ENCODE data around the gene SPOCK3.
"Not testable (repeated sequence)": the region's sequence is repeated elsewhere in the genome, so short reads cannot be mapped to it uniquely, and the experiment has no call there.

SPOCK3 gene

GRCh38 chr4:167234316-167234881 is at the start of gene SPOCK3:
Gene SPOCK3, minus strand, starts transcription at chr4:167234494.
- DNase-seq (ENCODE audit: low read depth) = no peak

DNA sequence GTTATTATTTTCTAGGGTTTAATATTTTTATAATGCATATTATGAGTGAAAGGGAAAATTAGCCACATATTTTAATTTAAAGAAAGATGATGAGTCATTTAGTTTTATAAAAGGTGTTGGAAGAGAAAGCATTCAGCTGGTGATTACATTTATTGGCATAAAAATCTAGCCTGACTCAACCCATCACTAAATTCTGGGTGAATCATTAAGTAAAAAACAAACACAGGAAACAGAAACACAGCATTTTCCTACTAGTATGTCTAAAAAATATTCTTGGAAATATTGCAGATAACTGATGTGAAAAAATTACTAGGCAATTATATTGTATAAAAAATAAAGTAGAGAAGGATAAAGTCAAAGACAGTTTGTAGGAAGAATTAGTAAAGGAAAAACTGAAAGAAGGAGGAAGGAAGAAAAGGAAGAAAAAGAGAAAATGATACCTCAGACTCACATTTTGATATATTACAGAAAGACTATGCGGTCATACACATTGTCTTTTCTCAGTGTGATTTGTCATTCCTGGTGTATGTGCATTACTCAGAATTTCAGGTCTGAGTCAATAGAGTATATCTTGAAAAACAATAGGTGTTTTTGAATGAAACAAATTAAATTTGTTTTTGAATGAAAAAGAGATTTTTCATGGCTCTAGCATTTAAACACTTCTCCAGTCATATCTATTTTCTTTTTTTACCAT is 48.0 kb upstream of the SPOCK3 start:
- no peak for DNase-seq (ENCODE audit: low read depth)

DNA sequence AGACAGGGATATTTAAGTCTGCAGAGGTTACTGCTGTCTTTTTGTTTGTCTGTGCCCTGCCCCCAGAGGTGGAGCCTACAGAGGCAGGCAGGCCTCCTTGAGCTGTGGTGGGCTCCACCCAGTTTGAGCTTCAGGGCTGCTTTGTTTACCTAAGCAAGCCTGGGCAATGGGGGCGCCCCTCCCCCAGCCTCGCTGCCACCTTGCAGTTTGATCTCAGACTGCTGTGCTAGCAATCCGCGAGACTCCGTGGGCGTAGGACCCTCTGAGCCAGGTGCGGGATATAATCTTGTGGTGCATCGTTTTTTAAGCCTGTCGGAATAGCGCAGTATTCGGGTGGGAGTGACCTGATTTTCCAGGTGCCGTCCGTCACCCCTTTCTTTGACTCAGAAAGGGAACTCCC is 47.3 kb upstream of the SPOCK3 start:
- DNase-seq (ENCODE audit: low read depth) = not testable (repeated sequence)

- no peak for DNase-seq (ENCODE audit: low read depth)
Observed at GRCh38 chr4:167274351-167274750, 40.1 kb upstream of the SPOCK3 start.

DNA sequence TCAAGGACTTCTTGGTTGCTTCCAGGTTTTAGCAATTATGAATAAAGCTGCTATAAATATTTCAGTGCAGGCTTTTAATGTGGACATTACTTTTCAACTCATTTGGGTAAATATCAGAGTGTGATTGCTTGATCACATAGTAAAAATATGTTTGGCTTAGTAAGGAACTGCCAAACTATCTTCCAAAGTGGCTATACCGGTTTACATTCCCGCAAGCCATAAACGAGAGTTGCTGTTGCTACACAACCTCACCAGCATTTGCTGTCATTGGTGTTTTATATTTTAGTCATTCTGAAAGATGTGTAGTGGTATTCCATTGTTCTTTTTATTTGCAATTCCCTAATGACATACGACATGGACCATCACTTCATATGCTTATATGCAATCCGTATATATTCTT is 30.9 kb upstream of the SPOCK3 start:
- no peak for DNase-seq (ENCODE audit: low read depth)

- DNase-seq (ENCODE audit: low read depth) = no peak
Observed at GRCh38 chr4:167248271-167248670, 14.0 kb upstream of the SPOCK3 start.

DNA sequence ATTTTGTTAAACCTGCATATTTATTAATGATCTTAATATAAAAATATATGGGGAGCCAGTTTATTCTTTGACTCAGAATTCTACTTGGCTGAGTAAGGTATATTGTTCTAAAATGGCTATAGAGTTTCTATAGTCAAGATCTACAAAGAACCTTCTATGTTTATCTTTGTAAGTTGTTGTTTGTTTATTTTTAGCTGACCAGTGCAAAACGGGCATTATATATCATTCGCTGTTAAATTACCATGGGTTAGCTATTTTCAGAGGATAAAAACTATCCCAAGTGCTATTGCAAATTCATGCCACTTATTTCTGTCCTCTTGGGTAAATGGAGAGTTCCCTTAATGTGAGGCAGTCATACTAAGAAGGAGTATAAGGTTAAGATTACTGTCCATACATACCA is 5.3 kb upstream of the SPOCK3 start:
- DNase-seq (ENCODE audit: low read depth) = no peak

GRCh38 chr4:167238226-167238625 is 3.9 kb upstream of the SPOCK3 start:
- DNase-seq (ENCODE audit: low read depth) = no peak

DNA sequence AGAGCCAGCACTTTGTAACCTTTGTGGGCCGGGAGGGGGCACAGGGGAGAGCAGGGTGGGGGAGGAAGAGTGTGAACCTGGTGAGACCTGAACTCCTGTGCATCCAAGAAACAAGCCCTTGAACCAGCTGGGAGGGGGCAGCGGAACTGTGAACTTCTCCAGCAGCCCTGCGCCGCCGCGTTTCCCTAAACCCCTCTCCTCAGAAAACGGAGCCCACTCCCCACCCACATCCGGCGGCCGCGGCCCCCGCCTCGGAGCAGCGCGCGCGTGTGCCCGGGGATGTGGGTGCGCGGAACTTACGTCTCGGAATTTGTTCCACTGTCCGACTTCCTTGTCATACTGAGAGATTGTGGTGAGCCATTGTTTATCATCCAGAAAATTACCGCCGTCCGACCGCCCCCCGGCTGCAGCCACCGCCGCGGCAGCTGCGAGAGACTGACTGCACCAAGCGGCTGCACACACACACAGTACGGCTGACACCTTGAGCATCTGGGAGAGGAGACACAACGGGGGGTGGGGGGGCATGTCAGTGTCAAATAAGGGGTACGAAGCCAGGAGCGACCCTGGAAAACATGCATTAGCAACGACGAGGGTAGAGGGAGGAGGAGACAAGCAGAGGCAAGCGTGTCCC is 494 bp downstream of the SPOCK3 start:
- DNase-seq (ENCODE audit: low read depth) = no peak

DNA sequence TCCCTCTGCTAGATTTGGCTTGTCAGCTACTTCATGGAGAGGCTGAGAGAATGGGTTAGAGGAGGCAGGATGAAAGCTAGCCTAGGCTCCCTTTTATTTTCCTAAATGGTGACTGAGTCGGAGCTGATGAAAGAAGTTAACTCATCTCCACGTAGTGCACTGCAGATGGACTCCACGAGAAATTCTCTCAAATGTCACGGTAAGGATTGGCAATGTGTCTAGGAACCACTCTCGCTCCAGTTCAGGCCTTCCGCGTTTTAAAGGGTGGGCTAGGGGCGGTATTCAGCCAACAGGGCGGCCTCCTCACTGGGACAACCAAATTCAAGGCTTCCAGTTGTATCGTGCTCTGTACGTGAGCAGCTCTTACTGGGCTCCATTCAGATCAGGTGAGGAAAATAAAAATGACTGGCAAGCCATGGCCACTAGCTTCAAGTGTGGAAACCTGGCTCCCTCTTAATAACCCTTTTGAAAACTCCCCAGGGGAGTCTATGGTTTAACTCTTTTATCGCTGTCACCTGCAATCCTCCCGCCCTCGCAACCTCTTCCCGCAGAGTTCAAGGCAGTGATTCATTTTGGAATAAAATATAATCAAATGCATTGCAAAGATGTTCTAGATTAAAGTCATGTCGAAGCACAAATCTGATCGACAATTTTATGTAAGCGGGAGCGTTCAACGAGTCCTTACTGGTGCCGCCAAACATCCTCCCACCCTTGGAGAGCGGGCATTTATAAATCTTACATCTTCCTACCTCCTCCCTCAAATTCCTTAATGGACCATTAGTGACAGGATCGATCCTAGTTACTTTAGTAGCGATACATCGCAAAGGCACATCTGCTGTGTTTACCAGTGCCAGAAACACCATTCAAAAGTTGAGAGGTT is 1.2 kb downstream of the SPOCK3 start:
- DNase-seq (ENCODE audit: low read depth) = no peak

- DNase-seq (ENCODE audit: low read depth) = no peak
Observed at GRCh38 chr4:167230744-167231143, 3.5 kb downstream of the SPOCK3 start.

- no peak for DNase-seq (ENCODE audit: low read depth)
Observed at GRCh38 chr4:167222099-167222498, 12.2 kb downstream of the SPOCK3 start.

GRCh38 chr4:167221084-167221483 is 13.2 kb downstream of the SPOCK3 start:
- no peak for DNase-seq (ENCODE audit: low read depth)

GRCh38 chr4:167218022-167218608 is 16.2 kb downstream of the SPOCK3 start:
- DNase-seq (ENCODE audit: low read depth) = no peak

DNA sequence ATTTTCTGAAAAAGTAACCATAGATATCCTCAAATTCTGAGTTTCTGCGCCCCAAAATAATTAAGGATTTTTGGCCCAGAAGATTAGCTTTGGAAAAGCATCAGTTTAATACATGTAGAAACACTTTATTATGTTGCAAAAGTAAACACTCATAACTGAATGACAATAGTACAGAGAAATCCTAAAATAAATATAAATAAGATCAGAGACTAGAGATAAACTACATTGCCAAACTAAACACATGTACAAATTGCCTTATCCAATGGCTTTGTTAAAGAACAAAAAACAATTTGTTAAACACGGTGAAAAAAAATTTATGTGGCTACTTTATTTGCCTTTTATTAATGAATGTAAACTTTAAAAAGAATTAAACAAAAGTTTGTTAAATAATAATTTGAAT is 17.5 kb downstream of the SPOCK3 start:
- no peak for DNase-seq (ENCODE audit: low read depth)

GRCh38 chr4:167210166-167210565 is 24.1 kb downstream of the SPOCK3 start:
- no peak for DNase-seq (ENCODE audit: low read depth)

GRCh38 chr4:167196344-167197012 is 37.8 kb downstream of the SPOCK3 start:
- DNase-seq (ENCODE audit: low read depth) = no peak

- no peak for DNase-seq (ENCODE audit: low read depth)
Observed at GRCh38 chr4:167190379-167190778, 43.9 kb downstream of the SPOCK3 start.

DNA sequence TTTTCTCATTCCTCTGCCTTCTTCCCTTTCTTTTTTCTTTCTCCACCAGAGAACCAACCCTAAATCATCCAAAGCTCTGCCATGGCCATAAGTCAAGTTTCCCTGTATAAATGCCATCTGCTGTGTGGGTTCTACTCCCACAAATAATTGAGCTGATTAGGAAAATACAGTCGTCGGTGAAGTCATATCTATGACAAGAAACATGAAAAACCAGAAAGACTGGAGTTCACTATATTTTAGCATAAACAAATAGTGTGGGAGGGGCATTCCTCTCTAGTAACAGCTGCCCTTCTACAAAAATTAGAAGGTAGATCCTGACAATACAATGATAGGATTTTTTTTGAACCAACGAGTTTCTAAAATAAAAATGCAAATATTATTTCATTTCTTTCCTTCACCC is 48.8 kb downstream of the SPOCK3 start:
- DNase-seq (ENCODE audit: low read depth) = no peak

DNA sequence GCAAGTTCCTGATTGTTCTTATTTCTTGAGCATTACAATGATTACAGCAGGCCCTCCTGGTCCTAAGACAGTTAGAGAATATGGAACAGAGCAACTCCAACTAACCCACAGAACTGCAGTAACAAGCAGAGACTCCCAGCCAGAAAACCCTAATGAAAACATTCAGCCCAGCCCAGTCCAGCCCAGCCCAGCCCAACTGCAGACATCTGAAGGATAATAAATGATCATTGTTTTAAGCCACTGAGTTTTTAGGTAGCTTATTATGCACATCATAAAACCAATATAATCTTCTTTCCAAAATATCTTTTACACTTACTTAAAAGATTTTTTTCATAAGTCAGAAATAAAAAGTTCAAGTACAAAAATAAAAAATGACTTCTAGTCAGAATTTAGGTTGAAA is 51.3 kb downstream of the SPOCK3 start:
- DNase-seq (ENCODE audit: low read depth) = no peak

GRCh38 chr4:167177925-167178324 is 56.4 kb downstream of the SPOCK3 start:
- no peak for DNase-seq (ENCODE audit: low read depth)
